Memory B cell (primary cell): ENCODE data around the gene SLC30A7.
A peak's percentile ranks its signal among the peaks of the same experiment; 100 is the strongest.
"Not testable (repeated sequence)": the region's sequence is repeated elsewhere in the genome, so short reads cannot be mapped to it uniquely, and the experiment has no call there.

Experiments
- ATAC-seq: fragments of 150-1000 bp; cut with Tn5 transposase; 2 replicates; pipeline ENCODE4 v1.10.0; 2021; ENCODE audit warnings: low read depth, mild to moderate bottlenecking, moderate library complexity
- DNase-seq, 2 donors: peaks; one replicate each; pipeline ENCODE4 v3.0.0; 2022; ENCODE audit warnings: low spot score in 2 of 2
- H3K27ac Mint-ChIP-seq: one replicate; pipeline ENCODE4 v1.8.0; 2022; ENCODE audit warnings: mild to moderate bottlenecking, moderate library complexity, mixed read lengths
- H3K27me3 Mint-ChIP-seq: one replicate; pipeline ENCODE4 v1.8.0; 2022; ENCODE audit warnings: mixed read lengths
- H3K36me3 Mint-ChIP-seq: one replicate; pipeline ENCODE4 v1.8.0; 2022; ENCODE audit warnings: mild to moderate bottlenecking, mixed read lengths
- H3K4me1 Mint-ChIP-seq: one replicate; pipeline ENCODE4 v1.8.0; 2022; ENCODE audit warnings: mixed read lengths
- H3K4me3 Mint-ChIP-seq: one replicate; pipeline ENCODE4 v1.8.0; 2022; ENCODE audit warnings: mild to moderate bottlenecking, moderate library complexity, mixed read lengths
- H3K9me3 Mint-ChIP-seq: one replicate; pipeline ENCODE4 v1.8.0; 2022; ENCODE audit warnings: mixed read lengths

The SLC30A7 gene

GRCh38 chr1:100936194-100936967 is 40.5 kb downstream of the SLC30A7 start:
- peaks cover 8% of the 10 kb centered on the region for H3K4me1 Mint-ChIP-seq
- no peaks in the 10 kb centered on the region for H3K27me3 Mint-ChIP-seq
- no peak for ATAC-seq
- peak overlapping the region; percentile 20 for H3K27ac Mint-ChIP-seq
- peaks cover 1% of the 10 kb centered on the region for H3K9me3 Mint-ChIP-seq
- H3K4me3 Mint-ChIP-seq: no peak overlapping the region
- peaks cover 46% of the 10 kb centered on the region for H3K36me3 Mint-ChIP-seq
- no peak for DNase-seq

DNA sequence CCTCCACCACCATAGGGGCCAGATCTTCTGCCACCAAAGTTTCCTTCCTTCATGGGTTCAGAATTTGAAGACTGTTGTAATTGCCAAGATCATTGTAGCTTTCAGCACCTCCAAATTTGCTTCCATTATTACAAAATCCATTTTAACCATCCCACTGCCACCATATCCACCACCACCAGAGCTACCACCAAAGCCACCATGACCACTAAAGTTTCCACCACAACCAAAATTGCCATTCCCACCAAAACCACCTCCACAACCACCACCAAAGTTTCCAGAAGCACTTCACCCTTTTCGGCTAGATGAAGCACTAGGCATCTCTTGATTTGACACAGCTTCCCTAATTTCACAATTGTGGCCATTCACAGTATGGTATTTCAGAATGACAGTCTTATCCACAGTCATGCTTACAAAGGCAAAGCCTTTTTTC is 45.2 kb downstream of the SLC30A7 start:
- Mint-ChIP-seq H3K27me3 (no peaks in the 10 kb centered on the region), H3K4me3 (no peak overlapping the region), H3K9me3 (peaks cover 3% of the 10 kb centered on the region), H3K4me1 (peaks cover 9% of the 10 kb centered on the region), H3K36me3 (peaks cover 50% of the 10 kb centered on the region), H3K27ac (peak overlapping the region; percentile 75)
- no peak for DNase-seq
- ATAC-seq: no peak

- Mint-ChIP-seq H3K36me3 (peaks cover 51% of the 10 kb centered on the region), H3K4me1 (peaks cover 10% of the 10 kb centered on the region), H3K4me3 (no peak overlapping the region), H3K9me3 (peaks cover 6% of the 10 kb centered on the region), H3K27me3 (no peaks in the 10 kb centered on the region), H3K27ac (peak overlapping the region; percentile 75)
- ATAC-seq: no peak
- no peak for DNase-seq
Observed at GRCh38 chr1:100941580-100942216, 45.8 kb downstream of the SLC30A7 start.

DNA sequence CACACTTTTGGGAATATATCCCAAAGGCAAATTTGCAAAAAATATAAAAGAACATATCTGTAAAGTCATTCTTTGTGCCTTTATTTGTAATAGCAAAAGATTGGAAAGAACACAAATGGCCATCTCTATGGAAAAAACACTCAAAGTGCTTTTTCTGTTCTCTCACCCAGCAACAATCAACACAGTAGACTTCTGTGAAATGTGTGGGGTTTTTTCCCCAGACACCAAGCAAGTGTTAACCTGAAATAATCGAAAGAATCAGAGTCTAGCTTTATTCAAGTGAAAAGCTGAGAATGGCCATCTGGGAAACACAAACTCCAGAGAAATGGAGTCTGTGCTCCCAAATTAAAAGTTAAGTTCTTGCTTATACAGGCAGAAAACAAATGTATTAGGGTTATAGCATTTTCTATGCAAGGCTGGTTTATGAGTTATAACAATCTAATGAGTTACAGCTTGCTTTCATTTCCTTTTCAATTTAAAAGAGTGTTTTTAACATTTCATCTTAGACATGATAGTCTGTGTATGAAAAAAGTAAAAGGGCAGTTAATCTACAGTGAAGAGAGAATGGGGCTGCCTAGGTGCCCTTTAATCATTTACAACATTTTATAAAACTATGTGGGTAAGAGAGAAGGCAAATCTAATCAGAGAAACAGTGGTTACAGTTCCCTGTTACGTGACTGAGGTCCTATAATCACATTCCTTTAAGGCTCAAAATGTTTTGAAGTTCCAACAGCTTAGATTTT is 46.6 kb downstream of the SLC30A7 start:
- no peak for ATAC-seq
- peak overlapping the region; percentile 75 for H3K27ac Mint-ChIP-seq
- H3K4me3 Mint-ChIP-seq: no peak overlapping the region
- peaks cover 15% of the 10 kb centered on the region for H3K4me1 Mint-ChIP-seq
- no peak for DNase-seq
- H3K9me3 Mint-ChIP-seq: peaks cover 11% of the 10 kb centered on the region
- H3K36me3 Mint-ChIP-seq: peaks cover 55% of the 10 kb centered on the region
- H3K27me3 Mint-ChIP-seq: no peaks in the 10 kb centered on the region

DNA sequence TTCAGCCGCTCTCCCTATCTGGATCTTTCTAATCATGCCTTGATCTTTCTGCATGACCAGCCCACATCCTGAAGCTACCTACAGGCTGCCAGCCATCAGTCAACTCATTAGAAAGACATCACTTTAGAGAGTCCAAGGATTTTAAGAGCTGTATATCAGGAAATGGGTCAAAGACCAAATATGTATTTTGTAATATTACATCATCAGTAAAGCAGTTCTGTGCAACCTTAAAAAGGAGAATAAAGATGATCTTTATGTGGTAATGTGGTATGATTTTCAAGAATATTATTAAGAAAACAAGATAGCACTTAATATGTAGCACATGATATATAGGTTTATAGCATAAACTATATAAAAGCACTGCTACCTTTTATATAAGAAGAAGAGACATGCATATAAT is 47.6 kb downstream of the SLC30A7 start:
- no peak overlapping the region for H3K4me3 Mint-ChIP-seq
- H3K27me3 Mint-ChIP-seq: no peaks in the 10 kb centered on the region
- H3K27ac Mint-ChIP-seq: peak overlapping the region; percentile 75
- ATAC-seq (no peak), DNase-seq (no peak)
- peaks cover 21% of the 10 kb centered on the region for H3K4me1 Mint-ChIP-seq
- peaks cover 13% of the 10 kb centered on the region for H3K9me3 Mint-ChIP-seq
- H3K36me3 Mint-ChIP-seq: peaks cover 56% of the 10 kb centered on the region

DNA sequence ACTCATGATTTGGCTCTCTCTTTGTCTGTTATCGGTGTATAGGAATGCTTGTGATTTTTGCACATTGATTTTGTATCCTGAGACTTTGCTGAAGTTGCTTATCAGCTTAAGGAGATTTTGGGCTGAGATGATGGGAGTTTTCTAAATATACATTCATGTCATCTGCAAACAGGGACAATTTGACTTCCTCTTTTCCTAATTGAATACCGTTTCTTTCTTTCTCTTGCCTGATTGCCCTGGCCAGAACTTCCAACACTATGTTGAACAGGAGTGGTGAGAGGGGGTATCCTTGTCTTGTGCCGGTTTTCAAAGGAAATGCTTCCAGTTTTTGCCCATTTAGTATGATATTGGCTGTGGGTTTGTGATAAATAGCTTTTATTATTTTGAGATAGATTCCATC is 50.2 kb downstream of the SLC30A7 start:
- H3K9me3 Mint-ChIP-seq: peaks cover 16% of the 10 kb centered on the region
- H3K27me3 Mint-ChIP-seq, DNase-seq, ATAC-seq, H3K4me3 Mint-ChIP-seq, H3K27ac Mint-ChIP-seq: not testable (repeated sequence)
- H3K36me3 Mint-ChIP-seq: peaks cover 56% of the 10 kb centered on the region
- peaks cover 38% of the 10 kb centered on the region for H3K4me1 Mint-ChIP-seq

DNA sequence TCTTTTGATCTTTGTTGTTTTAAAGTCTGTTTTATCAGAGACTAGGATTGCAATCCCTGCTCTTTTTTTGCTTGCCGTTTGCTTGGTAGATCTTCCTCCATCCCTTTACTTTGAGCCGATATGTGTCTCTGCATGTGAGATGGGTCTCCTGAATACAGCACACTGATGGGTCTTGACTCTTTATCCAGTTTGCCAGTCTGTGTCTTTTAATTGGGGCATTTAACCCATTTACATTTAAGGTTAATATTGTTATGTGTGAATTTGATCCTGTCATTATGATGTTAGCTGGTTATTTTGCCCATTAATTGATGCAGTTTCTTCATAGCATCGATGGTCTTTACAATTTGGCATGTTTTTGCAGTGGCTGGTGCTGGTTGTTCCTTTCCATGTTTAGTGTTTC is 51.9 kb downstream of the SLC30A7 start:
- not testable (repeated sequence) for DNase-seq, ATAC-seq, H3K4me3 Mint-ChIP-seq, H3K27me3 Mint-ChIP-seq
- Mint-ChIP-seq H3K4me1 (peaks cover 38% of the 10 kb centered on the region), H3K9me3 (peaks cover 17% of the 10 kb centered on the region), H3K36me3 (peaks cover 60% of the 10 kb centered on the region), H3K27ac (peak overlapping the region; percentile 67)

DNA sequence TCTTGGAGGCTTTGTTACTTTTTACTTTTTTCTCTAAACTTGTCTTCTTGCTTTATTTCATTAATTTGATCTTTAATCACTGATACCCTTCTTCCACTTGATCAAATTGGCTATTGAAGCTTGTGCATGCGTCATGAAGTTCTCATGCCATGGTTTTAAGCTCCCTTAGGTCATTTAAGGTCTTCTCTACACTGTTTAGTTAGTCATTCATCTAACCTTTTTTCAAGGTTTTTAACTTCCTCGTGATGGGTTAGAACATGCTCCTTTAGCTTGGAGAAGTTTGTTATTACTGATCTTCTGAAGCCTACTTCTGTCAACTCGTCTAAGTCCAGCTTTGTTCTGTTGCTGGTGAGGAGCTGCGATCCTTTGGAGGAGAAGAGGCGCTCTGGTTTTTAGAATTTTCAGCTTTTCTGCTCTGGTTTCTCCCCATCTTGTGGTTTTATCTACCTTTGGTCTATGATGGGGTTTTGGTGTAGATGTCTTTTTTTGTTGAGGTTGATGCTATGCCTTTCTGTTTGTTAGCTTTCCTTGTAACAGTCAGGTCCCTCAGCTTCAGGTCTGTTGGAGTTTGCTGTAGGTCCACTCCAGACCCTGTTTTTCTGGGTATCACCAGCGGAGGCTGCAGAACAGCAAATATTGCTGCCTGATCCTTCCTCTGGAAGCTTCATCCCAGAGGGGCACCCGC is 53.0 kb downstream of the SLC30A7 start:
- not testable (repeated sequence) for ATAC-seq, H3K27me3 Mint-ChIP-seq, DNase-seq
- peaks cover 41% of the 10 kb centered on the region for H3K4me1 Mint-ChIP-seq
- H3K36me3 Mint-ChIP-seq: peaks cover 64% of the 10 kb centered on the region
- peak overlapping the region; percentile 84 for H3K27ac Mint-ChIP-seq
- H3K9me3 Mint-ChIP-seq: peaks cover 19% of the 10 kb centered on the region
- peak overlapping the region; percentile 40 for H3K4me3 Mint-ChIP-seq

DNA sequence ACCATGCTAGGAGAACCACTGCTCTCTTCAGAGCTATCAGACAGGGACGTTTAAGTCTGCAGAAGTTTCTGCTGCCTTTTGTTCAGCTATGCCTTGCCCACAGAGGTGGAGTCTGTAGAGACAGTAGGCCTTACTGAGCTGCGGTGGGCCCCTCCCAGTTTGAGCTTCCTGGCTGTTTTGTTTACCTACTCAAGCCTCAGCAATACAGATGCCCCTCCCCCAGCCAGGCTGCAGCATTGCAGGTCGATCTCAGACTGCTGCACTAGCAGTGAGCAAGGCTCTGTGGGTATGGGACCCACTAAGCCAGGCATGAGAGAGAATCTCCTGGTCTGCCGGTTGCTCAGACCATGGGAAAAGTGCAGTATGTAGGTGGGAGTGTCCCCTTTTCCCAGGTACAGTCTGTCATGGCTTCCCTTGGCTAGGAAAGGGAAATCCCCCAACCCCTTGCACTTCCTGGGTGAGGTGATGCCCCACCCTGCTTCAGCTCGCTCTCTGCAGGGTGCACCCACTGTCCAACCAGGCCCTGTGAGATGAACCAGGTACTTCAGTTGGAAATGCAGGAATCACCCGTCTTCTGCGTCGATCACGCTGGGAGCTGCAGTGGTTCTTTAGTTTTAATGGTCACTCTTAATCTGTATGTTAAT is 53.7 kb downstream of the SLC30A7 start:
- peaks cover 41% of the 10 kb centered on the region for H3K4me1 Mint-ChIP-seq
- peak overlapping the region; percentile 64 for H3K4me3 Mint-ChIP-seq
- H3K27me3 Mint-ChIP-seq: not testable (repeated sequence)
- peaks cover 19% of the 10 kb centered on the region for H3K9me3 Mint-ChIP-seq
- ATAC-seq (peak; percentile 99), DNase-seq (peak; percentile 61 to 73)
- peaks cover 63% of the 10 kb centered on the region for H3K36me3 Mint-ChIP-seq
- H3K27ac Mint-ChIP-seq: peak overlapping the region; percentile 84

GRCh38 chr1:100950337-100950736 is 54.4 kb downstream of the SLC30A7 start:
- Mint-ChIP-seq H3K27ac (peak overlapping the region; percentile 84), H3K9me3 (peaks cover 18% of the 10 kb centered on the region), H3K4me1 (peaks cover 41% of the 10 kb centered on the region), H3K27me3 (no peaks in the 10 kb centered on the region), H3K36me3 (peaks cover 56% of the 10 kb centered on the region), H3K4me3 (peak overlapping the region; percentile 14)
- ATAC-seq: no peak
- no peak for DNase-seq

DNA sequence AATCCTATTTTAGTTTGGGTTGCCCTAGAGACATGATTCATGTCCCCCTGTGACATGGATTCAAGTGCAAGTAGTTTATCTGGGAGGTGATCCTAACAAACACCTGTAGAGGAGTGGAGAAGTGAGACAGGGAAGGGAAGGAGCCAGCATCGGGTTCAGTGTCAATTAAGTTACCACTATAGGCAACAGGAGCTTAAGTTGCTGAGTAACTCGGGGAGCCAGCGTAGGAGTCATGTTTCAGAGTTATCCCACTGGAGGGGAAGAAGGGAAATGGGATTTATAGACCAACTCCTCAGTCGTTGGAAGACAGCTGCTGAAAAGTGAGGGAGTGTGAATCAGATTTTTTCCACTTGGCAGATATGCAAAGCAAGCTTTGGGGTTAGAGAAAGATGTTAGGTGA is 54.9 kb downstream of the SLC30A7 start:
- peaks cover 18% of the 10 kb centered on the region for H3K9me3 Mint-ChIP-seq
- peak overlapping the region; percentile 84 for H3K27ac Mint-ChIP-seq
- peak overlapping the region; percentile 16 for H3K4me3 Mint-ChIP-seq
- no peak for DNase-seq
- H3K4me1 Mint-ChIP-seq: peaks cover 40% of the 10 kb centered on the region
- peaks cover 53% of the 10 kb centered on the region for H3K36me3 Mint-ChIP-seq
- H3K27me3 Mint-ChIP-seq: no peaks in the 10 kb centered on the region
- ATAC-seq: no peak

DNA sequence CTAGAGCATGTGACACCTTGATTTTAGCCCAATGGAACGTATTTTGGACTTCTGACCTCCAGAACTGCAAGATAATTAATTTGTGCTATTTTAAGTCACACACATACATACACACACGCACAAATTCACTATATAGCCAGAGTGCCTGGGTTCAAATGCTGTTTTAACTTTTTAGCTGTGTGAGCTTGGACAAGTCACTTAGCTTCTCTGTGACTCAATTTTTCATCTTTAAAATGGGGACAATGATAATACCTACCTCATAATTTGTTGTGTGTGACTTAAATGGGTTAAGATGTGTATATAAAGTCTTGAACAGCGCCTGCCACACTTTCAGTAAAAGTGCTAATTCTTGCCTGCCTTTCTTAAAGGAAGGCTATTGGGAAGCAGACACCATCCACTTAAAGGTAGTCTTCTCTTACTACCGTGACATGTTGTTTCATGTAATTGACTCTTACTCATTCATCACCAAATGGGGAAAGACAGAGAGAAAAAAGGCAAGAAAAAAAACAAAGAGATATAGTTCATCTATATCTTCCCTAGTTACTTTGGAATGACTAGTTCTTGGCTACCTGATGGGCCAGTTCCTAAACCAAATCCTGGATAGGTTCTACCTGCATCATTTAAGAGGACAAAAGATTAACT is 56.3 kb downstream of the SLC30A7 start:
- peaks cover 33% of the 10 kb centered on the region for H3K4me1 Mint-ChIP-seq
- DNase-seq: no peak
- no peak for ATAC-seq
- peaks cover 12% of the 10 kb centered on the region for H3K9me3 Mint-ChIP-seq
- no peaks in the 10 kb centered on the region for H3K27me3 Mint-ChIP-seq
- peak overlapping the region; percentile 84 for H3K27ac Mint-ChIP-seq
- no peak overlapping the region for H3K4me3 Mint-ChIP-seq
- peaks cover 40% of the 10 kb centered on the region for H3K36me3 Mint-ChIP-seq

GRCh38 chr1:100952970-100953369 is 57.1 kb downstream of the SLC30A7 start:
- not testable (repeated sequence) for H3K27me3 Mint-ChIP-seq, H3K4me3 Mint-ChIP-seq, DNase-seq, H3K9me3 Mint-ChIP-seq, ATAC-seq
- H3K36me3 Mint-ChIP-seq: peaks cover 35% of the 10 kb centered on the region
- H3K27ac Mint-ChIP-seq: peak overlapping the region; percentile 71
- H3K4me1 Mint-ChIP-seq: peaks cover 28% of the 10 kb centered on the region
